ENCODE results near the gene M6PR. TPM values are rescaled to one million over a fixed set of nuclear protein-coding genes. Genes with fewer than 3 reads are reported as not detected.

The M6PR gene
- total RNA-seq, 1 donor from 2014 or later: 98.0 TPM

DNA sequence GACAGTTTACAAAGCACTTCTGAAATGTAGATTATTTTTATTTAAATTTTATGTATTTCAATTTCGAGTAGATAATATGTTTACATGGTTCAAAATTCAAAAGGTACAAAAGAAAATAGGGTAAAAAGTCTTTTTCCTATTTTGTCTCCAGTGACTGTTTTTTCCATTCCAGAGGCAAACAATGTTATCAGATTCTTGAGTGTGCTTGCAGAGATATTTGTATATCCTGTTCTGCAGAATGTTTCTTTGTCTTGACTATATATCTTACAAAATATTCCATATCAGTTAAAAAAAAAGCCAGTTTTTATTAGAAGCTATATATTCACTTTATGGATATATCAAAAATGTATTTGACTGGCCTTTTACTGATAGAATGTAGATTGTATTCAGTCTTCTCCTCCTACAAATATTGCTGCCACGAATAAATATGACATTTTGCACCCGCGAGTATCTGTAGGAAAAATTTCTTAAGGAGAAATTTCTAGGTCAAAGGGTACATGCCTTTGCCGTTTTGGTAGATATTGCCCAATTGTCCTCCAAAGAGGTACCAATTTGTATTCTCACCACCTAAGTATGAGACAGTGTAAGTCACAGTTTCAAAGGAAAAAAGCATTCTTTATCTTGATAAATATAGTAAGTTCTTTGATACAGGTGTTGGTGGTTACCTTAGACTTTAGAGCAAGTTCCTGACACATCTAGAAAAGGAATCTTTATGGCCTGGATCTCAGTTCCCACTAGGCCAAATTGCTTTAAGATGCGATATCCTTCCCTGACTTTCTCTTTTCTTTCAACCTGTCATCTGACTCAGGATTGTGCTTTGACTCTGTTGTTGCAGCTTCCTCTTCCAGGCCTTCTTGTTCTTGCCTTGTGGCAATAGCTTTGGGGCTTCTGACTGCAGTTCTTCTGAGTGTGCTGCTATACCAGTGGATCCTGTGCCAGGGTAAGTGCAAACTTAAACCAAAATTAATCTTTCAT lies 42.2 kb upstream of the M6PR start:
- intact Hi-C loops (cut with DNase I): no loop called here
- Histone ChIP-seq H3K9me3 (no peaks in the 10 kb centered on the region), H3K4me1 (no peaks in the 10 kb centered on the region), H3K4me3 (no peak overlapping the region), H3K27ac (no peak overlapping the region), H3K27me3 (no peaks in the 10 kb centered on the region), H3K36me3 (no peaks in the 10 kb centered on the region)
- no peak for DNase-seq (ENCODE audit: extremely low spot score in 2 of 2)
- TF ChIP-seq, protein P1, sequence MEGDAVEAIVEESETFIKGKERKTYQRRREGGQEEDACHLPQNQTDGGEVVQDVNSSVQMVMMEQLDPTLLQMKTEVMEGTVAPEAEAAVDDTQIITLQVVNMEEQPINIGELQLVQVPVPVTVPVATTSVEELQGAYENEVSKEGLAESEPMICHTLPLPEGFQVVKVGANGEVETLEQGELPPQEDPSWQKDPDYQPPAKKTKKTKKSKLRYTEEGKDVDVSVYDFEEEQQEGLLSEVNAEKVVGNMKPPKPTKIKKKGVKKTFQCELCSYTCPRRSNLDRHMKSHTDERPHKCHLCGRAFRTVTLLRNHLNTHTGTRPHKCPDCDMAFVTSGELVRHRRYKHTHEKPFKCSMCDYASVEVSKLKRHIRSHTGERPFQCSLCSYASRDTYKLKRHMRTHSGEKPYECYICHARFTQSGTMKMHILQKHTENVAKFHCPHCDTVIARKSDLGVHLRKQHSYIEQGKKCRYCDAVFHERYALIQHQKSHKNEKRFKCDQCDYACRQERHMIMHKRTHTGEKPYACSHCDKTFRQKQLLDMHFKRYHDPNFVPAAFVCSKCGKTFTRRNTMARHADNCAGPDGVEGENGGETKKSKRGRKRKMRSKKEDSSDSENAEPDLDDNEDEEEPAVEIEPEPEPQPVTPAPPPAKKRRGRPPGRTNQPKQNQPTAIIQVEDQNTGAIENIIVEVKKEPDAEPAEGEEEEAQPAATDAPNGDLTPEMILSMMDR (IDR thresholded peaks at IDR 0.05): no peak
- TF ChIP-seq POLR2AphosphoS5 (IDR thresholded peaks at IDR 0.05; ENCODE audit: insufficient read depth in 1 of 2, low read depth in 1 of 2) (no peak), POLR2A (IDR thresholded peaks at IDR 0.05) (no peak)

DNA sequence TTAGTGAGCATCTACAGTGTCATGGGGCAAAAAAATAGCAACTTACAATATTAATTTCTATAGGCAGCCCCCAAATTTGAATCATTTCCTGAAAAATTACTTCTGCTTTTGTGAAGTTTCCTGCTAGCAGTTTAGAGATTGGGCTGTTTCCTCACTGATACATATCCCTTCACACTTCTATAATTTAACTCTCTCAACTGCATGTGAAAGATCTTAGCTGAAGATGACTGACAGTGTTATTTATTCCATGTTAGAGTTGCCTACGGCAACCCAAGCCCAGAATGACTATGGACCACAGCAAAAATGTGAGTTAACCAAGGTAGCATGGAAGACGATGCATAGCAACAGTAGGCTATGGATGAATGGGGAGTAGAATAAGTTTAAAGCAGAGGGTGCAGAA lies 40.0 kb upstream of the M6PR start, which contains the start of gene KLRG1:
TSS of gene KLRG1 (plus strand) at position 134 of the 400 bp plus-strand sequence. CDS start at position 224, 90 bp downstream.
- no peaks in the 10 kb centered on the region for H3K4me1 ChIP-seq
- H3K4me3 ChIP-seq: no peak within 1 kb of the TSS
- no peak within 1 kb of the TSS for H3K27ac ChIP-seq
- DNase-seq (ENCODE audit: extremely low spot score in 2 of 2): no peak
- H3K9me3 ChIP-seq: no peaks in the 10 kb centered on the region
- no peaks in the 10 kb centered on the region for H3K27me3 ChIP-seq
- H3K36me3 ChIP-seq: no peaks in the 10 kb centered on the region
- TF ChIP-seq POLR2AphosphoS5 (IDR thresholded peaks at IDR 0.05; ENCODE audit: insufficient read depth in 1 of 2, low read depth in 1 of 2): no peak
- no peak for TF ChIP-seq POLR2A (IDR thresholded peaks at IDR 0.05)
- TF ChIP-seq, protein P1 (IDR thresholded peaks at IDR 0.05): no peak
- intact Hi-C loops (cut with DNase I): no loop called here

DNA sequence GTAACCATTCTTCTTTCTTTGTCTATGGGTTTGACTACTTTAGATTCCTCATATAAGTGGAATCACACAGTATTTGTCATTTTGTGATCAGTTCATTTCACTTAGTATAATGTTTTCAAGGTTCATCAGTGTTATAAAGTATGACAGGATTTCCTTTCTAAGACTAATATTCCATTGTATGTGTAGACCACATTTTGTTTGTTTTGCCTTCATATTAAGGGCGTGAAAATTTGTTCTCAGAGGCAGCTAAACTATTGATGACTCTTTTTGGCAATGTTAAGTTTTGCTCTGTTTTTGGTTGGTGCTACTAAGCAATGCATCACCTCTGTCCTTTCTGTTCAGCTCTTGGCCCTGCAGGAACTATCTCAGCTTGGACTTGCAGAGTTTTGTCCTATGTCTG lies 38.2 kb upstream of the M6PR start:
- Histone ChIP-seq H3K27me3 (no peaks in the 10 kb centered on the region), H3K9me3 (no peaks in the 10 kb centered on the region), H3K36me3 (no peaks in the 10 kb centered on the region), H3K27ac (no peak overlapping the region), H3K4me1 (no peaks in the 10 kb centered on the region), H3K4me3 (no peak overlapping the region)
- intact Hi-C loops (cut with DNase I): no loop called here
- no peak for DNase-seq (ENCODE audit: extremely low spot score in 2 of 2)
- TF ChIP-seq, protein P1 (IDR thresholded peaks at IDR 0.05): no peak
- TF ChIP-seq POLR2A (IDR thresholded peaks at IDR 0.05) (no peak), POLR2AphosphoS5 (IDR thresholded peaks at IDR 0.05; ENCODE audit: insufficient read depth in 1 of 2, low read depth in 1 of 2) (no peak)

DNA sequence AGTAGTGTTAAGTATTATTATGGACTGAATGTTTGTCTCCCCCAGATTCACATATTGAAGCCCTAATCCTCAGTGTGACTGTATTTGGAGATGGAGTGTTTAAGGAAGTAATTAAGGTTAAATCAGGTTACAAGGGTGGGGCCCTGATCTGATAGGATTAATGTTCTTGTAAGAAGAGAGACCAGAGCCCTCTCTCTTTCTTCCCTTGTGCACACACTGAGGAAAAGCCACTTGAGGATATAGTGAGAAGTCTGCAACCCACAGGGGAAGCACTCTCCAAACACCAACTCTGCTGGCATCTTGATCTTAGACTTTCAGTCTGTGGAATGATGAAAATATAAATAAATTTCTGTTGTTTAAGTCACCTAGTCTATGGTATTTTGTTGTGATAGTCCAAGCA lies 37.7 kb upstream of the M6PR start:
- no peak overlapping the region for H3K4me3 ChIP-seq
- H3K9me3 ChIP-seq: no peaks in the 10 kb centered on the region
- no peaks in the 10 kb centered on the region for H3K4me1 ChIP-seq
- DNase-seq (ENCODE audit: extremely low spot score in 2 of 2): no peak
- intact Hi-C loops (cut with DNase I): no loop called here
- H3K27ac ChIP-seq: no peak overlapping the region
- no peaks in the 10 kb centered on the region for H3K36me3 ChIP-seq
- no peaks in the 10 kb centered on the region for H3K27me3 ChIP-seq
- TF ChIP-seq POLR2AphosphoS5 (IDR thresholded peaks at IDR 0.05; ENCODE audit: insufficient read depth in 1 of 2, low read depth in 1 of 2) (no peak), POLR2A (IDR thresholded peaks at IDR 0.05) (no peak)
- TF ChIP-seq, protein P1 (IDR thresholded peaks at IDR 0.05): no peak

Data from vagina (tissue), 2 donors.